Hippocampal formation (tissue), 2 donors: ENCODE results near the gene GRM7.

ENCODE experiments used
- DNase-seq, 2 donors: peaks; one replicate each; lab custom pipeline; 2025; lab: John Stamatoyannopoulos, UW

GRM7 gene

GRCh38 chr3:7241584-7242302 lies 380.8 kb downstream of the GRM7 start:
- no peak for DNase-seq

GRCh38 chr3:7242303-7242635 lies 381.4 kb downstream of the GRM7 start:
- no peak for DNase-seq

GRCh38 chr3:7249493-7250076 lies 388.7 kb downstream of the GRM7 start:
- no peak for DNase-seq

- DNase-seq = no peak
These were observed 393.3 kb downstream of the GRM7 start for GRCh38 chr3:7254251-7254650.

- DNase-seq = no peak
These were observed 400.1 kb downstream of the GRM7 start for GRCh38 chr3:7260975-7261374.

GRCh38 chr3:7263347-7264195 lies 402.7 kb downstream of the GRM7 start:
- no peak for DNase-seq

GRCh38 chr3:7264196-7264526 lies 403.2 kb downstream of the GRM7 start:
- no peak for DNase-seq

- no peak for DNase-seq
These were observed 404.8 kb downstream of the GRM7 start for GRCh38 chr3:7265736-7266135.

- DNase-seq = no peak
These were observed 405.6 kb downstream of the GRM7 start for GRCh38 chr3:7266551-7266950.

- no peak for DNase-seq
These were observed 409.8 kb downstream of the GRM7 start for GRCh38 chr3:7270731-7271130.

GRCh38 chr3:7271631-7272030 lies 410.7 kb downstream of the GRM7 start:
- DNase-seq = no peak

GRCh38 chr3:7272203-7272602 lies 411.3 kb downstream of the GRM7 start:
- DNase-seq = no peak

- DNase-seq = no peak
These were observed 414.5 kb downstream of the GRM7 start for GRCh38 chr3:7275396-7275795.

- DNase-seq = no peak
These were observed 419.4 kb downstream of the GRM7 start for GRCh38 chr3:7280318-7280717.

GRCh38 chr3:7282988-7283387 lies 422.1 kb downstream of the GRM7 start:
- DNase-seq = no peak

- DNase-seq = no peak
These were observed 424.6 kb downstream of the GRM7 start for GRCh38 chr3:7285505-7285904.

- no peak for DNase-seq
These were observed 427.2 kb downstream of the GRM7 start for GRCh38 chr3:7288133-7288532.

GRCh38 chr3:7289121-7289520 lies 428.2 kb downstream of the GRM7 start:
- DNase-seq = no peak

- no peak for DNase-seq
These were observed 429.3 kb downstream of the GRM7 start for GRCh38 chr3:7290077-7290825.

- no peak for DNase-seq
These were observed 431.4 kb downstream of the GRM7 start for GRCh38 chr3:7292362-7292761.

GRCh38 chr3:7293286-7293685 lies 432.4 kb downstream of the GRM7 start:
- no peak for DNase-seq

GRCh38 chr3:7305561-7305960 lies 444.6 kb downstream of the GRM7 start:
- no peak for DNase-seq

- DNase-seq = no peak
These were observed 446.0 kb downstream of the GRM7 start for GRCh38 chr3:7306901-7307300.
